HepG2 (cell line): ENCODE data around the gene ASCC2. TPM values are rescaled to one million over a fixed set of nuclear protein-coding genes. Genes with fewer than 3 reads are reported as not detected.

ENCODE experiments used
- ATAC-seq: fragments of 200-7000 bp; cut with Tn5 transposase; 3 replicates; pipeline ENCODE4 v1.9.1; 2020; ENCODE audit warnings: mild to moderate bottlenecking, moderate library complexity
- BruUV-seq: library from RNA; stranded (reverse); fragments of 400-500 nt; replicated peaks from 2 replicates; lab custom pipeline; 2021; lab: Mats Ljungman, UMichigan
- CTCF ChIA-PET: fragments of 300-600 bp; formaldehyde crosslinking; extraction: SDS; loops from one replicate; lab custom pipeline; 2021; ENCODE audit warnings: low total read pairs, inconsistent platforms, low intra/inter-chr PET ratio; lab: Yijun Ruan, JAX
- POLR2A ChIA-PET: fragments of 350-600 bp; sonication (Branson Sonifier 250); formaldehyde crosslinking; loops from one replicate; lab custom pipeline; 2020; ENCODE audit warnings: antibody characterized with exemption, inconsistent platforms; lab: Yijun Ruan, JAX
- DNase-seq: peaks from one replicate; pipeline ENCODE4 v3.0.0-alpha.2; 2015; ENCODE audit warnings: low spot score
- FAIRE-seq: peaks from 3 replicates; lab custom pipeline; 2011; peaks lifted over from hg19 to GRCh38; lab: Jason Lieb, UNC
- H2AFZ ChIP-seq: one replicate; pipeline ENCODE4 v1.6.1; 2011; ENCODE audit warnings: low read length, inconsistent platforms
- H3K27ac ChIP-seq: fragments of 300-600 bp; 3 replicates; pipeline ENCODE4 v1.8.0; 2011; ENCODE audit warnings: mixed run types, mild to moderate bottlenecking, mixed read lengths, low read length, inconsistent platforms; ENCODE audit not compliant: insufficient read depth; ENCODE audit errors: extremely low read length
- H3K27me3 ChIP-seq, 2 experiments: fragments of 200-600 bp in 1 of 2; 2 replicates in 1 of 2; 3 replicates in 1 of 2; pipeline versions ENCODE4 v1.6.0 to v1.8.0; 2011; ENCODE audit warnings: low read length in 2 of 2, mild to moderate bottlenecking in 2 of 2, moderate library complexity in 2 of 2, inconsistent platforms in 1 of 2; ENCODE audit not compliant: insufficient read depth in 2 of 2, control insufficient read depth in 1 of 2
- H3K36me3 ChIP-seq, 2 experiments: fragments of 200-600 bp in 1 of 2; replicated peaks in 1 of 2; 2 replicates in 1 of 2; 3 replicates in 1 of 2; pipeline versions ENCODE4 v1.5.1 to v1.8.0; 2011; ENCODE audit warnings: low read length in 2 of 2, inconsistent platforms in 1 of 2; ENCODE audit not compliant: insufficient read depth in 2 of 2, control insufficient read depth in 1 of 2
- H3K4me1 ChIP-seq: 2 replicates; pipeline ENCODE4 v1.5.1; 2012; ENCODE audit warnings: low read length, inconsistent platforms; ENCODE audit not compliant: insufficient read depth
- H3K4me2 ChIP-seq: 2 replicates; pipeline ENCODE4 v1.6.0; 2011; ENCODE audit warnings: low read depth, low read length, inconsistent platforms
- H3K4me3 ChIP-seq, 3 experiments: fragments of 200-600 bp in 1 of 3; sonication (generic), shearing (Covaris generic) in 1 of 3; replicated peaks in 1 of 3; 2 replicates each; pipeline ENCODE4 v1.5.1; 2011 to 2016; ENCODE audit warnings: low read length in 3 of 3, inconsistent platforms in 2 of 3, low read depth in 2 of 3, mild to moderate bottlenecking in 2 of 3, control low read depth in 1 of 3, mixed read lengths in 1 of 3; ENCODE audit not compliant: insufficient read depth in 1 of 3
- H3K79me2 ChIP-seq: one replicate; pipeline ENCODE4 v1.6.1; 2011; ENCODE audit warnings: low read length, inconsistent platforms; ENCODE audit not compliant: insufficient read depth
- H3K9ac ChIP-seq: 2 replicates; pipeline ENCODE4 v1.6.0; 2011; ENCODE audit warnings: mild to moderate bottlenecking, low read depth, low read length, inconsistent platforms; ENCODE audit not compliant: insufficient read depth
- H3K9me3 ChIP-seq: 2 replicates; pipeline ENCODE4 v1.5.1; 2012; ENCODE audit warnings: mild to moderate bottlenecking, low read length
- H4K20me1 ChIP-seq: 2 replicates; pipeline ENCODE4 v1.6.0; 2011; ENCODE audit warnings: inconsistent platforms, mild to moderate bottlenecking, low read length, moderate library complexity; ENCODE audit not compliant: insufficient read depth
- CTCF ChIP-seq: sonication (generic); formaldehyde crosslinking; IDR thresholded peaks from 2 replicates; pipeline ENCODE4 v1.5.0; 2020; ENCODE audit warnings: mild to moderate bottlenecking, missing genetic modification reagents, moderate library complexity
- FOXP4 ChIP-seq: sonication (generic); formaldehyde crosslinking; IDR thresholded peaks from 2 replicates; pipeline ENCODE4 v1.4.0; 2020; ENCODE audit warnings: missing genetic modification reagents
- MXI1 ChIP-seq: IDR thresholded peaks from 3 replicates; pipeline ENCODE4 v1.6.1; 2012; ENCODE audit warnings: low read depth, low read length, inconsistent platforms, borderline replicate concordance
- POLR2G ChIP-seq: fragments of 200-400 bp; formaldehyde crosslinking; IDR thresholded peaks from 2 replicates; pipeline ENCODE4 v1.6.1; 2018; ENCODE audit warnings: mild to moderate bottlenecking, low read depth, low read length, moderate library complexity
- RAD21 ChIP-seq: fragments of 450-650 bp; formaldehyde crosslinking; IDR thresholded peaks from 2 replicates; pipeline ENCODE4 v1.5.0; 2020; ENCODE audit warnings: mild to moderate bottlenecking
- SMC3 ChIP-seq: IDR thresholded peaks from 2 replicates; pipeline ENCODE4 v1.6.1; 2011; ENCODE audit warnings: low read length, improper control_type of control experiment
- STAG1 ChIP-seq: sonication (generic); formaldehyde crosslinking; IDR thresholded peaks from 2 replicates; pipeline ENCODE4 v1.4.0; 2020; ENCODE audit warnings: missing genetic modification reagents
- USF2 ChIP-seq, 2 experiments: sonication (generic) in 1 of 2; formaldehyde crosslinking in 1 of 2; IDR thresholded peaks; 2 replicates each; pipeline versions ENCODE4 v1.5.1 to v1.6.1; 2011 to 2020; ENCODE audit warnings: borderline replicate concordance in 1 of 2, low read depth in 1 of 2, low read length in 1 of 2, mild to moderate bottlenecking in 1 of 2, missing genetic modification reagents in 1 of 2, moderate library complexity in 1 of 2
- ZNF121 ChIP-seq: sonication (generic); formaldehyde crosslinking; IDR thresholded peaks from 2 replicates; pipeline ENCODE4 v1.5.0; 2020; ENCODE audit warnings: mild to moderate bottlenecking, missing genetic modification reagents
- ZNF605 ChIP-seq: sonication (generic); formaldehyde crosslinking; IDR thresholded peaks from 2 replicates; pipeline ENCODE4 v1.8.0; 2022; ENCODE audit warnings: mild to moderate bottlenecking, missing genetic modification reagents
- ZNF629 ChIP-seq: sonication (generic); formaldehyde crosslinking; conservative IDR thresholded peaks from 2 replicates; pipeline ENCODE4 v1.5.0; 2020; ENCODE audit warnings: missing genetic modification reagents
- WGBS: methylation state at CpG from one replicate; pipeline ENCODE4 v1.1.6; 2017; ENCODE audit warnings: low lambda C conversion rate; 5-methylcytosine and 5-hydroxymethylcytosine counted together
- in situ Hi-C: cut with HindIII; loops from 2 replicates; pipeline ENCODE4 v1.10.0; 2017; ENCODE audit warnings: low pct_unique_long_range_greater_than_20kb; ENCODE audit not compliant: extremely low pct_ligation_motif_present
- intact Hi-C: fragments of 100-400 bp; cut with micrococcal nuclease; formaldehyde crosslinking; loops from one replicate; pipeline ENCODE4 v1.10.0; 2022; ENCODE audit not compliant: unreplicated experiment
- polyA plus RNA-seq, 8 experiments: library from polyadenylated mRNA; depleted of rRNA in 3 of 8; stranded (reverse) in 7 of 8; unstranded in 1 of 8; fragments of >200 nt; fragmentation: Illumina TruSeq in 4 of 8; extraction: Trizol in 4 of 8; gene quantifications; 2 replicates each; pipeline versions ENCODE4 v1.2.1 to v1.2.3, GENCODE V29; 2011 to 2016; ENCODE audit warnings: low read depth in 4 of 8, missing spikeins in 1 of 8, mixed read lengths in 1 of 8; ENCODE audit not compliant: insufficient read depth in 1 of 8
- total RNA-seq, 5 experiments: library from RNA; depleted of rRNA; stranded (reverse); fragments of >200 nt; fragmentation: Illumina TruSeq; extraction: Trizol; gene quantifications; 2 replicates each; pipeline ENCODE4 v1.2.3, GENCODE V29; 2016; ENCODE audit warnings: low read depth in 1 of 5

ASCC2 gene
- total and polyA plus RNA-seq, 2 of the 13 experiments (the other 11 are each of a cell fraction or from before 2014, with no cell fraction given): 26.2 to 26.3 TPM

GRCh38 chr22:29772170-29772641 lies 65.9 kb downstream of the ASCC2 start:
- TF ChIP-seq SMC3 (peak; percentile 18; the same call in 1 of the 2 replicates), USF2 (IDR thresholded peaks at IDR 0.05; ENCODE audit: low read depth, low read length) (no peak), USF2 (CRISPR knock-in tag; IDR thresholded peaks at IDR 0.05; ENCODE audit: borderline replicate concordance) (no peak), CTCF (CRISPR knock-in tag) (peak; percentile 69), ZNF629 (CRISPR knock-in tag) (no peak), STAG1 (CRISPR knock-in tag) (peak; percentile 58), POLR2G (0 out of 2 replicates have a peak, but pooled peaks have one; percentile 3), ZNF121 (CRISPR knock-in tag) (peak; percentile 80), FOXP4 (no peak), ZNF605 (0 out of 2 replicates have a peak, but pooled peaks have one; percentile 52), MXI1 (no peak), RAD21 (peak; percentile 43; the same call in 1 of the 2 replicates)
- Histone ChIP-seq H3K27me3 (peaks cover 0 to 4% of the 10 kb centered on the region in 2 experiments; a peak in 1 of 5 replicates), H2AFZ (no peak overlapping the region), H3K4me3 (no peak overlapping the region), H4K20me1 (no peaks in the 10 kb centered on the region), H3K4me2 (no peak overlapping the region), H3K9me3 (no peaks in the 10 kb centered on the region), H3K27ac (no peak overlapping the region), H3K9ac (no peak overlapping the region), H3K4me1 (peaks cover 52% of the 10 kb centered on the region), H3K36me3 (no peaks in the 10 kb centered on the region; a peak in 1 of 5 replicates), H3K79me2 (peaks cover 17% of the 10 kb centered on the region)
- in situ Hi-C loops (no loop called here), intact Hi-C loops (no loop called here)
- peak; percentile 57 for FAIRE-seq
- POLR2A ChIA-PET: interaction anchor here (0.6 to 3.6 kb wide), 2 partner anchors 10 to 26 kb away, joined by 3 to 17 read pairs; no protein-coding TSS in a partner anchor
- 67% methylated on average over 5 of the region's 5 CpGs for WGBS
- no TSS peak for BruUV-seq
- ATAC-seq: peak; percentile 52
- CTCF ChIA-PET: no interaction called here
- DNase-seq: peak; percentile 52
